GM04503 (cell line): Measurements from ENCODE around the gene SRRM3.
"Not testable (repeated sequence)": the region's sequence is repeated elsewhere in the genome, so short reads cannot be mapped to it uniquely, and the experiment has no call there.

Source experiments
- DNase-seq: peaks from one replicate; pipeline ENCODE4 v3.0.0-alpha.2; 2012; ENCODE audit warnings: low read depth

SRRM3 gene

GRCh38 chr7:76230214-76230613 is 28.5 kb downstream of the SRRM3 start:
- no peak for DNase-seq

GRCh38 chr7:76231071-76231470 is 29.4 kb downstream of the SRRM3 start:
- no peak for DNase-seq

- no peak for DNase-seq
Observed at GRCh38 chr7:76231583-76231982, 29.9 kb downstream of the SRRM3 start.

GRCh38 chr7:76232698-76233097 is 31.0 kb downstream of the SRRM3 start:
- DNase-seq, result no peak

- DNase-seq, result no peak
Observed at GRCh38 chr7:76233538-76234281, 32.0 kb downstream of the SRRM3 start.

- no peak for DNase-seq
Observed at GRCh38 chr7:76234282-76234584, 32.5 kb downstream of the SRRM3 start.

- peak; percentile 37 for DNase-seq
Observed at GRCh38 chr7:76234931-76235441, 33.3 kb downstream of the SRRM3 start.

GRCh38 chr7:76236224-76236623 is 34.5 kb downstream of the SRRM3 start:
- no peak for DNase-seq

GRCh38 chr7:76238326-76238725 is 36.6 kb downstream of the SRRM3 start:
- no peak for DNase-seq

- no peak for DNase-seq
Observed at GRCh38 chr7:76241141-76241540, 39.4 kb downstream of the SRRM3 start.

- not testable (repeated sequence) for DNase-seq
Observed at GRCh38 chr7:76242517-76243063, 40.9 kb downstream of the SRRM3 start.

GRCh38 chr7:76244781-76245391 is 43.2 kb downstream of the SRRM3 start:
- DNase-seq, result no peak

GRCh38 chr7:76246804-76247389 is 45.2 kb downstream of the SRRM3 start:
- DNase-seq, result no peak

- no peak for DNase-seq
Observed at GRCh38 chr7:76247938-76248337, 46.2 kb downstream of the SRRM3 start.

- DNase-seq, result no peak
Observed at GRCh38 chr7:76252021-76252420, 50.3 kb downstream of the SRRM3 start.

GRCh38 chr7:76254781-76255180 is 53.1 kb downstream of the SRRM3 start:
- DNase-seq, result no peak

GRCh38 chr7:76257973-76258372 is 56.3 kb downstream of the SRRM3 start:
- DNase-seq, result no peak

GRCh38 chr7:76259124-76260093 is 57.7 kb downstream of the SRRM3 start:
- DNase-seq, result no peak

- no peak for DNase-seq
Observed at GRCh38 chr7:76260171-76260703, 58.5 kb downstream of the SRRM3 start.

GRCh38 chr7:76261329-76261728 is 59.6 kb downstream of the SRRM3 start:
- no peak for DNase-seq

- no peak for DNase-seq
Observed at GRCh38 chr7:76261931-76262330, 60.2 kb downstream of the SRRM3 start.
